GM23338 (cell line): Measurements from ENCODE around the gene EHBP1L1. TPM values are rescaled to one million over a fixed set of nuclear protein-coding genes. Genes with fewer than 3 reads are reported as not detected.

Experiments
- ATAC-seq: fragments of 200-7000 bp; cut with Tn5 transposase; 3 replicates; pipeline ENCODE4 v1.9.1; 2020
- DNase-seq: peaks from one replicate; pipeline ENCODE4 v3.0.0-alpha.2; 2015; ENCODE audit warnings: low spot score
- H2AFZ ChIP-seq: fragments of 200-600 bp; sonication (generic); 2 replicates; pipeline ENCODE4 v1.8.0; 2016; ENCODE audit warnings: antibody characterized with exemption, mild to moderate bottlenecking, moderate library complexity
- H3F3A ChIP-seq: fragments of 200-600 bp; sonication (generic); replicated peaks from 2 replicates; pipeline ENCODE4 v1.8.0; 2017; ENCODE audit warnings: antibody characterized with exemption, mixed run types, low read depth
- H3K27ac ChIP-seq: fragments of 200-600 bp; sonication (generic); 2 replicates; pipeline ENCODE4 v1.6.1; 2016; ENCODE audit warnings: low read depth
- H3K27me3 ChIP-seq: fragments of 200-600 bp; sonication (generic); 2 replicates; pipeline ENCODE4 v1.8.0; 2016; ENCODE audit warnings: mild to moderate bottlenecking, mixed run types, moderate library complexity; ENCODE audit not compliant: insufficient read depth
- H3K36me3 ChIP-seq: fragments of 200-600 bp; sonication (generic); 2 replicates; pipeline ENCODE4 v1.8.0; 2016; ENCODE audit warnings: mild to moderate bottlenecking; ENCODE audit not compliant: insufficient read depth
- H3K4me1 ChIP-seq: fragments of 200-600 bp; sonication (generic); 2 replicates; pipeline ENCODE4 v1.8.0; 2016; ENCODE audit warnings: mild to moderate bottlenecking, moderate library complexity; ENCODE audit not compliant: insufficient read depth
- H3K4me2 ChIP-seq: fragments of 200-600 bp; sonication (generic); 2 replicates; pipeline ENCODE4 v1.7.1; 2017; ENCODE audit warnings: mixed run types
- H3K4me3 ChIP-seq: fragments of 200-600 bp; sonication (generic); 2 replicates; pipeline ENCODE4 v1.6.1; 2016; ENCODE audit warnings: mixed run types
- H3K79me2 ChIP-seq: fragments of 200-600 bp; sonication (generic); replicated peaks from 2 replicates; pipeline ENCODE4 v1.8.0; 2017; ENCODE audit warnings: mild to moderate bottlenecking; ENCODE audit not compliant: insufficient read depth
- H3K9me2 ChIP-seq: fragments of 200-600 bp; sonication (generic); 2 replicates; pipeline ENCODE4 v1.8.0; 2017; ENCODE audit not compliant: insufficient read depth
- H4K20me1 ChIP-seq: fragments of 200-600 bp; sonication (generic); replicated peaks from 2 replicates; pipeline ENCODE4 v1.8.0; 2017; ENCODE audit warnings: mild to moderate bottlenecking; ENCODE audit not compliant: insufficient read depth
- H3K27ac Mint-ChIP-seq: 2 replicates; pipeline ENCODE4 v1.8.0; 2020; ENCODE audit warnings: inconsistent platforms, mild to moderate bottlenecking, moderate library complexity, mixed read lengths
- H3K27me3 Mint-ChIP-seq: 3 replicates; pipeline ENCODE4 v1.8.0; 2022; ENCODE audit warnings: low read depth, mild to moderate bottlenecking, moderate library complexity, mixed read lengths, inconsistent platforms; ENCODE audit not compliant: insufficient read depth, poor library complexity
- H3K36me3 Mint-ChIP-seq: 3 replicates; pipeline ENCODE4 v1.8.0; 2021; ENCODE audit warnings: low read depth, mild to moderate bottlenecking, inconsistent platforms, moderate library complexity, mixed read lengths
- H3K4me1 Mint-ChIP-seq: 3 replicates; pipeline ENCODE4 v1.8.0; 2020; ENCODE audit warnings: mild to moderate bottlenecking, inconsistent platforms, mixed read lengths
- H3K4me3 Mint-ChIP-seq: 3 replicates; pipeline ENCODE4 v1.8.0; 2021; ENCODE audit warnings: moderate library complexity, mild to moderate bottlenecking, inconsistent platforms, mixed read lengths
- H3K9me3 Mint-ChIP-seq: 3 replicates; pipeline ENCODE4 v1.8.0; 2020; ENCODE audit warnings: moderate library complexity, mild to moderate bottlenecking, inconsistent platforms, mixed read lengths
- CREB1 ChIP-seq: fragments of 250-450 bp; sonication (Bioruptor Pico); IDR thresholded peaks from 2 replicates; pipeline ENCODE4 v1.5.0; 2020; ENCODE audit warnings: low read depth, mild to moderate bottlenecking, moderate library complexity
- EZH2 ChIP-seq: fragments of 200-600 bp; sonication (generic); IDR thresholded peaks from one replicate; pipeline ENCODE4 v1.8.0; 2017; ENCODE audit warnings: antibody characterized with exemption, mild to moderate bottlenecking, low read depth; ENCODE audit not compliant: unreplicated experiment
- JUNB ChIP-seq: IDR thresholded peaks from one replicate; pipeline ENCODE4 v1.6.1; 2016; ENCODE audit warnings: antibody characterized with exemption; ENCODE audit not compliant: unreplicated experiment
- NANOG ChIP-seq: IDR thresholded peaks from 2 replicates; pipeline ENCODE4 v1.6.1; 2016; ENCODE audit warnings: antibody characterized with exemption, borderline replicate concordance
- POLR2AphosphoS5 ChIP-seq: IDR thresholded peaks from 2 replicates; pipeline ENCODE4 v1.6.1; 2016; ENCODE audit warnings: antibody characterized with exemption, low read depth
- STAT1 ChIP-seq: IDR thresholded peaks from one replicate; pipeline ENCODE4 v1.6.1; 2016; ENCODE audit warnings: antibody characterized with exemption; ENCODE audit not compliant: unreplicated experiment
- ZNF331 ChIP-seq: fragments of 250-450 bp; sonication (Bioruptor Pico); IDR thresholded peaks from 2 replicates; pipeline ENCODE4 v1.5.0; 2020; ENCODE audit warnings: low read depth, mild to moderate bottlenecking, moderate library complexity
- polyA plus RNA-seq: library from polyadenylated mRNA; unstranded; fragments of >200 nt; fragmentation: Nextera tagmentation; extraction: Ambion mirVana; gene quantifications from 2 replicates; pipeline ENCODE4 v1.2.1, GENCODE V29; 2016
- total RNA-seq: library from RNA; depleted of rRNA; stranded (reverse); fragments of >200 nt; shearing (Covaris generic); gene quantifications from 2 replicates; pipeline ENCODE4 v1.2.3, GENCODE V29; 2014
- TF ChIP-seq, protein P1 (sequence below): fragments of 250-450 bp; sonication (Bioruptor Pico); IDR thresholded peaks from 2 replicates; pipeline ENCODE4 v1.5.0; 2020; ENCODE audit warnings: mild to moderate bottlenecking, moderate library complexity
- TF ChIP-seq, protein P2 (sequence below): IDR thresholded peaks from one replicate; pipeline ENCODE4 v1.6.1; 2018; ENCODE audit warnings: antibody characterized with exemption; ENCODE audit not compliant: unreplicated experiment
- TF ChIP-seq, protein P3 (sequence below), 2 experiments: fragments of 200-600 bp in 1 of 2; sonication (generic) in 1 of 2; conservative IDR thresholded peaks; 2 replicates each; pipeline versions ENCODE4 v1.5.1 to v1.6.1; 2016 to 2017; ENCODE audit warnings: antibody characterized with exemption in 2 of 2, low read depth in 2 of 2, mild to moderate bottlenecking in 2 of 2, moderate library complexity in 1 of 2
- TF ChIP-seq, protein P4 (sequence below): IDR thresholded peaks from 2 replicates; pipeline ENCODE4 v1.6.1; 2016; ENCODE audit warnings: antibody characterized with exemption

EHBP1L1 gene
- total and polyA plus RNA-seq, 2 experiments from 2014 or later: 2.9 to 10.9 TPM

DNA sequence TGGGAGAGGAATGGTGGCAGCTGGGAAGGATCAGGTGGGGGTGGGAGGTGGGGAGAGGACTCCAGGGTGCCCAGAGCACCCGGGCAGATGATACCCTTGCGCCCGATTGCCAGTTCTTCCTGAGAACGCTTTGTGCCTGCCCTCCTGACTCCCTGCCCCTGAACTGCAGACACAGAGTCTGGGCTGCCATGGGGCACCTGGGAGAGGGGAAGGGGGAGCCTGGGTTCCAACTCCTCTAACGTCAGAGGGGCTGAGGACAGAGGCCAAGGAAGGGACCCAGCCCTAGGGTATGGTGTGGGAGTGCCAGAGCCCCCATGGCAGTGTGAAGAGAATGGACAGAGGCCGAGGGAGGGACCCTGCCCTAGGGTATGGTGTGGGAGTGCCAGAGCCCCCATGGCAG lies 20.7 kb downstream of the EHBP1L1 start (continued):
- TF ChIP-seq, protein P1, sequence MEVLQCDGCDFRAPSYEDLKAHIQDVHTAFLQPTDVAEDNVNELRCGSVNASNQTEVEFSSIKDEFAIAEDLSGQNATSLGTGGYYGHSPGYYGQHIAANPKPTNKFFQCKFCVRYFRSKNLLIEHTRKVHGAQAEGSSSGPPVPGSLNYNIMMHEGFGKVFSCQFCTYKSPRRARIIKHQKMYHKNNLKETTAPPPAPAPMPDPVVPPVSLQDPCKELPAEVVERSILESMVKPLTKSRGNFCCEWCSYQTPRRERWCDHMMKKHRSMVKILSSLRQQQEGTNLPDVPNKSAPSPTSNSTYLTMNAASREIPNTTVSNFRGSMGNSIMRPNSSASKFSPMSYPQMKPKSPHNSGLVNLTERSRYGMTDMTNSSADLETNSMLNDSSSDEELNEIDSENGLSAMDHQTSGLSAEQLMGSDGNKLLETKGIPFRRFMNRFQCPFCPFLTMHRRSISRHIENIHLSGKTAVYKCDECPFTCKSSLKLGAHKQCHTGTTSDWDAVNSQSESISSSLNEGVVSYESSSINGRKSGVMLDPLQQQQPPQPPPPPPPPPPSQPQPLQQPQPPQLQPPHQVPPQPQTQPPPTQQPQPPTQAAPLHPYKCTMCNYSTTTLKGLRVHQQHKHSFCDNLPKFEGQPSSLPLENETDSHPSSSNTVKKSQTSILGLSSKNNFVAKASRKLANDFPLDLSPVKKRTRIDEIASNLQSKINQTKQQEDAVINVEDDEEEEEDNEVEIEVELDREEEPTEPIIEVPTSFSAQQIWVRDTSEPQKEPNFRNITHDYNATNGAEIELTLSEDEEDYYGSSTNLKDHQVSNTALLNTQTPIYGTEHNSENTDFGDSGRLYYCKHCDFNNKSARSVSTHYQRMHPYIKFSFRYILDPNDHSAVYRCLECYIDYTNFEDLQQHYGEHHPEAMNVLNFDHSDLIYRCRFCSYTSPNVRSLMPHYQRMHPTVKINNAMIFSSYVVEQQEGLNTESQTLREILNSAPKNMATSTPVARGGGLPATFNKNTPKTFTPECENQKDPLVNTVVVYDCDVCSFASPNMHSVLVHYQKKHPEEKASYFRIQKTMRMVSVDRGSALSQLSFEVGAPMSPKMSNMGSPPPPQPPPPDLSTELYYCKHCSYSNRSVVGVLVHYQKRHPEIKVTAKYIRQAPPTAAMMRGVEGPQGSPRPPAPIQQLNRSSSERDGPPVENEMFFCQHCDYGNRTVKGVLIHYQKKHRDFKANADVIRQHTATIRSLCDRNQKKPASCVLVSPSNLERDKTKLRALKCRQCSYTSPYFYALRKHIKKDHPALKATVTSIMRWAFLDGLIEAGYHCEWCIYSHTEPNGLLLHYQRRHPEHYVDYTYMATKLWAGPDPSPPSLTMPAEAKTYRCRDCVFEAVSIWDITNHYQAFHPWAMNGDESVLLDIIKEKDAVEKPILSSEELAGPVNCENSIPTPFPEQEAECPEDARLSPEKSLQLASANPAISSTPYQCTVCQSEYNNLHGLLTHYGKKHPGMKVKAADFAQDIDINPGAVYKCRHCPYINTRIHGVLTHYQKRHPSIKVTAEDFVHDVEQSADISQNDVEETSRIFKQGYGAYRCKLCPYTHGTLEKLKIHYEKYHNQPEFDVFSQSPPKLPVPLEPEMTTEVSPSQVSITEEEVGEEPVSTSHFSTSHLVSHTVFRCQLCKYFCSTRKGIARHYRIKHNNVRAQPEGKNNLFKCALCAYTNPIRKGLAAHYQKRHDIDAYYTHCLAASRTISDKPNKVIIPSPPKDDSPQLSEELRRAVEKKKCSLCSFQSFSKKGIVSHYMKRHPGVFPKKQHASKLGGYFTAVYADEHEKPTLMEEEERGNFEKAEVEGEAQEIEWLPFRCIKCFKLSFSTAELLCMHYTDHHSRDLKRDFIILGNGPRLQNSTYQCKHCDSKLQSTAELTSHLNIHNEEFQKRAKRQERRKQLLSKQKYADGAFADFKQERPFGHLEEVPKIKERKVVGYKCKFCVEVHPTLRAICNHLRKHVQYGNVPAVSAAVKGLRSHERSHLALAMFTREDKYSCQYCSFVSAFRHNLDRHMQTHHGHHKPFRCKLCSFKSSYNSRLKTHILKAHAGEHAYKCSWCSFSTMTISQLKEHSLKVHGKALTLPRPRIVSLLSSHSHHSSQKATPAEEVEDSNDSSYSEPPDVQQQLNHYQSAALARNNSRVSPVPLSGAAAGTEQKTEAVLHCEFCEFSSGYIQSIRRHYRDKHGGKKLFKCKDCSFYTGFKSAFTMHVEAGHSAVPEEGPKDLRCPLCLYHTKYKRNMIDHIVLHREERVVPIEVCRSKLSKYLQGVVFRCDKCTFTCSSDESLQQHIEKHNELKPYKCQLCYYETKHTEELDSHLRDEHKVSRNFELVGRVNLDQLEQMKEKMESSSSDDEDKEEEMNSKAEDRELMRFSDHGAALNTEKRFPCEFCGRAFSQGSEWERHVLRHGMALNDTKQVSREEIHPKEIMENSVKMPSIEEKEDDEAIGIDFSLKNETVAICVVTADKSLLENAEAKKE (CRISPR knock-in tag): no peak
- TF ChIP-seq STAT1: no peak
- TF ChIP-seq, protein P2, sequence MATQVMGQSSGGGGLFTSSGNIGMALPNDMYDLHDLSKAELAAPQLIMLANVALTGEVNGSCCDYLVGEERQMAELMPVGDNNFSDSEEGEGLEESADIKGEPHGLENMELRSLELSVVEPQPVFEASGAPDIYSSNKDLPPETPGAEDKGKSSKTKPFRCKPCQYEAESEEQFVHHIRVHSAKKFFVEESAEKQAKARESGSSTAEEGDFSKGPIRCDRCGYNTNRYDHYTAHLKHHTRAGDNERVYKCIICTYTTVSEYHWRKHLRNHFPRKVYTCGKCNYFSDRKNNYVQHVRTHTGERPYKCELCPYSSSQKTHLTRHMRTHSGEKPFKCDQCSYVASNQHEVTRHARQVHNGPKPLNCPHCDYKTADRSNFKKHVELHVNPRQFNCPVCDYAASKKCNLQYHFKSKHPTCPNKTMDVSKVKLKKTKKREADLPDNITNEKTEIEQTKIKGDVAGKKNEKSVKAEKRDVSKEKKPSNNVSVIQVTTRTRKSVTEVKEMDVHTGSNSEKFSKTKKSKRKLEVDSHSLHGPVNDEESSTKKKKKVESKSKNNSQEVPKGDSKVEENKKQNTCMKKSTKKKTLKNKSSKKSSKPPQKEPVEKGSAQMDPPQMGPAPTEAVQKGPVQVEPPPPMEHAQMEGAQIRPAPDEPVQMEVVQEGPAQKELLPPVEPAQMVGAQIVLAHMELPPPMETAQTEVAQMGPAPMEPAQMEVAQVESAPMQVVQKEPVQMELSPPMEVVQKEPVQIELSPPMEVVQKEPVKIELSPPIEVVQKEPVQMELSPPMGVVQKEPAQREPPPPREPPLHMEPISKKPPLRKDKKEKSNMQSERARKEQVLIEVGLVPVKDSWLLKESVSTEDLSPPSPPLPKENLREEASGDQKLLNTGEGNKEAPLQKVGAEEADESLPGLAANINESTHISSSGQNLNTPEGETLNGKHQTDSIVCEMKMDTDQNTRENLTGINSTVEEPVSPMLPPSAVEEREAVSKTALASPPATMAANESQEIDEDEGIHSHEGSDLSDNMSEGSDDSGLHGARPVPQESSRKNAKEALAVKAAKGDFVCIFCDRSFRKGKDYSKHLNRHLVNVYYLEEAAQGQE: no peak

DNA sequence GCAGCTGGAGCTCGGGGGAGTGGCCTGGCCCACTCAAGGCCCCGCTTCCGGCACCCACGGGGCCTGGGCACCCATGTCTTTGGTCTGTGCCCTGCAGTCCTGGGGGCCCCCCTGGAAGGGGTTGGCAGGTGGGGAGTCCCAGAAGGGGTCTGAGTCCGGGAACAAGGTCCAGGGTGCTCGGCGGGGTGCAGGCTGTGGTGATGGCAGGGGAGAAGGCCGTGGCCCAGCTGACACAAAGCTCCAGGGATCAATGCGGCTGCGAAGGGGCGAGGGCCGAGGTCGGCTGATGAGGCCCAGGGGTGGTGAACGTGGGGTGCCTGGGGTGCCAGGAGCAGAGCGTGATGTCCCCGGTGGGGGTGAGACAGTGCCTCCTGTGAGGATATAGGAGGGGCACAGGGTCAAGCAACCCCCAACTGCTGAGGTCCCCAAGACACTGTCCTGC lies 22.4 kb downstream of the EHBP1L1 start:
- Mint-ChIP-seq H3K4me3 (no peak overlapping the region), H3K27me3 (peaks cover 15% of the 10 kb centered on the region), H3K27ac (no peak overlapping the region), H3K4me1 (peaks cover 1% of the 10 kb centered on the region; the same call in 2 of the 3 replicates), H3K36me3 (peaks cover 8% of the 10 kb centered on the region; the same call in 2 of the 3 replicates), H3K9me3 (no peaks in the 10 kb centered on the region; the same call in 2 of the 3 replicates)
- Histone ChIP-seq H3K79me2 (no peaks in the 10 kb centered on the region), H3K27ac (no peak overlapping the region), H3K36me3 (no peaks in the 10 kb centered on the region; the same call in 1 of the 2 replicates), H4K20me1 (no peaks in the 10 kb centered on the region; the same call in 1 of the 2 replicates), H3K4me2 (no peak overlapping the region), H3F3A (0 out of 2 replicates have a peak, but pooled peaks cover 7% of the 10 kb centered on the region), H3K27me3 (peaks cover 13% of the 10 kb centered on the region), H3K4me3 (no peak overlapping the region), H3K9me2 (no peaks in the 10 kb centered on the region), H2AFZ (no peak overlapping the region), H3K4me1 (peaks cover under 1% of the 10 kb centered on the region; the same call in 1 of the 2 replicates)
- no peak for DNase-seq
- ATAC-seq: no peak
- TF ChIP-seq CREB1 (CRISPR knock-in tag) (no peak), ZNF331 (no peak), NANOG (no peak), STAT1 (no peak), POLR2AphosphoS5 (no peak), JUNB (no peak), EZH2 (no peak)
- TF ChIP-seq, protein P3, sequence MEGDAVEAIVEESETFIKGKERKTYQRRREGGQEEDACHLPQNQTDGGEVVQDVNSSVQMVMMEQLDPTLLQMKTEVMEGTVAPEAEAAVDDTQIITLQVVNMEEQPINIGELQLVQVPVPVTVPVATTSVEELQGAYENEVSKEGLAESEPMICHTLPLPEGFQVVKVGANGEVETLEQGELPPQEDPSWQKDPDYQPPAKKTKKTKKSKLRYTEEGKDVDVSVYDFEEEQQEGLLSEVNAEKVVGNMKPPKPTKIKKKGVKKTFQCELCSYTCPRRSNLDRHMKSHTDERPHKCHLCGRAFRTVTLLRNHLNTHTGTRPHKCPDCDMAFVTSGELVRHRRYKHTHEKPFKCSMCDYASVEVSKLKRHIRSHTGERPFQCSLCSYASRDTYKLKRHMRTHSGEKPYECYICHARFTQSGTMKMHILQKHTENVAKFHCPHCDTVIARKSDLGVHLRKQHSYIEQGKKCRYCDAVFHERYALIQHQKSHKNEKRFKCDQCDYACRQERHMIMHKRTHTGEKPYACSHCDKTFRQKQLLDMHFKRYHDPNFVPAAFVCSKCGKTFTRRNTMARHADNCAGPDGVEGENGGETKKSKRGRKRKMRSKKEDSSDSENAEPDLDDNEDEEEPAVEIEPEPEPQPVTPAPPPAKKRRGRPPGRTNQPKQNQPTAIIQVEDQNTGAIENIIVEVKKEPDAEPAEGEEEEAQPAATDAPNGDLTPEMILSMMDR (conservative IDR thresholded peaks at IDR 0.05; ENCODE audit: low read depth in 2 of 2): no peak
- TF ChIP-seq, protein P4, sequence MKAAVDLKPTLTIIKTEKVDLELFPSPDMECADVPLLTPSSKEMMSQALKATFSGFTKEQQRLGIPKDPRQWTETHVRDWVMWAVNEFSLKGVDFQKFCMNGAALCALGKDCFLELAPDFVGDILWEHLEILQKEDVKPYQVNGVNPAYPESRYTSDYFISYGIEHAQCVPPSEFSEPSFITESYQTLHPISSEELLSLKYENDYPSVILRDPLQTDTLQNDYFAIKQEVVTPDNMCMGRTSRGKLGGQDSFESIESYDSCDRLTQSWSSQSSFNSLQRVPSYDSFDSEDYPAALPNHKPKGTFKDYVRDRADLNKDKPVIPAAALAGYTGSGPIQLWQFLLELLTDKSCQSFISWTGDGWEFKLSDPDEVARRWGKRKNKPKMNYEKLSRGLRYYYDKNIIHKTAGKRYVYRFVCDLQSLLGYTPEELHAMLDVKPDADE: no peak
